ENCODE measurements around the gene ABRACL. TPM values are rescaled to one million over a fixed set of nuclear protein-coding genes. Genes with fewer than 3 reads are reported as not detected.

Gene ABRACL
- total and polyA plus RNA-seq, 9 of the 15 experiments (the other 6 are each of a cell fraction or from before 2014, with no cell fraction given): 1.1 to 5.2 (median 1.9) TPM

DNA sequence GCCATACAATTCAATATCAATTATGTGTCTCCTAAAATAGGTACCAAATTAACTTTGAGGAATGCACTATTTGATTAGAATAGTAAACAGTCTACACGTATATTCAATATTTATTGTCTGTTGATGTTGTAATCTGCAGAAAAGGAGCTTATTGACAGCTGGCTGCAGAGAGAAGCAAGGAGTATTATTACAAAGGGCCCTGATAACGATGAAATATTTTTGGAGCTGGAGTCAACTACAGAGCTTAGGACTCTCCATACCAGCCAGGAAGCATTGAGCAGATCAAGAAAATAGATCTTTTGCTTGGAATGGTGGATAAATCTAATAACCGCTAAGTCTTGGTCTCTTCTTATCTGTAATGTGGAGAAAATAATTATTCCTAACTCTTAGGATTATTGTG, 25.5 kb downstream of the ABRACL start (continued):
- TF ChIP-seq ILK (tag; IDR thresholded peaks at IDR 0.05; ENCODE audit: borderline replicate concordance, low read depth): no peak
- no peak for TF ChIP-seq TAF9B (IDR thresholded peaks at IDR 0.05; ENCODE audit: partially characterized antibody)
- TF ChIP-seq, protein P1, sequence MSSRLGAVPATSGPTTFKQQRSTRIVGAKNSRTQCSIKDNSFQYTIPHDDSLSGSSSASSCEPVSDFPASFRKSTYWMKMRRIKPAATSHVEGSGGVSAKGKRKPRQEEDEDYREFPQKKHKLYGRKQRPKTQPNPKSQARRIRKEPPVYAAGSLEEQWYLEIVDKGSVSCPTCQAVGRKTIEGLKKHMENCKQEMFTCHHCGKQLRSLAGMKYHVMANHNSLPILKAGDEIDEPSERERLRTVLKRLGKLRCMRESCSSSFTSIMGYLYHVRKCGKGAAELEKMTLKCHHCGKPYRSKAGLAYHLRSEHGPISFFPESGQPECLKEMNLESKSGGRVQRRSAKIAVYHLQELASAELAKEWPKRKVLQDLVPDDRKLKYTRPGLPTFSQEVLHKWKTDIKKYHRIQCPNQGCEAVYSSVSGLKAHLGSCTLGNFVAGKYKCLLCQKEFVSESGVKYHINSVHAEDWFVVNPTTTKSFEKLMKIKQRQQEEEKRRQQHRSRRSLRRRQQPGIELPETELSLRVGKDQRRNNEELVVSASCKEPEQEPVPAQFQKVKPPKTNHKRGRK (tag; IDR thresholded peaks at IDR 0.05): no peak
- no peak for TF ChIP-seq RBM34 (IDR thresholded peaks at IDR 0.05; ENCODE audit: borderline replicate concordance, insufficient read depth, low read length)
- no peak for TF ChIP-seq PHF21A (IDR thresholded peaks at IDR 0.05; ENCODE audit: borderline replicate concordance, low read depth)
- TF ChIP-seq ZBTB34 (CRISPR knock-in tag; IDR thresholded peaks at IDR 0.05): no peak
- no peak for TF ChIP-seq E2F4 (CRISPR knock-in tag; IDR thresholded peaks at IDR 0.05; ENCODE audit: low read depth)
- no peak for TF ChIP-seq NCOA6 (IDR thresholded peaks at IDR 0.05)

Data from K562 (cell line).